Fibroblast of pulmonary artery (primary cell): ENCODE data around the gene IQCH.

Source experiments
- DNase-seq: peaks from one replicate; pipeline ENCODE4 v3.0.0-alpha.2; 2010; ENCODE audit warnings: low read depth
- H3K4me3 ChIP-seq: replicated peaks from 2 replicates; pipeline ENCODE4 v1.5.1; 2011; ENCODE audit warnings: low read depth, mild to moderate bottlenecking, control low read depth, low read length, moderate library complexity
- TF ChIP-seq, protein P1 (sequence below): IDR thresholded peaks from 2 replicates; pipeline ENCODE4 v1.5.1; 2011; ENCODE audit warnings: mild to moderate bottlenecking, control low read depth, low read length, inconsistent platforms; ENCODE audit errors: missing control alignments

Gene IQCH

DNA sequence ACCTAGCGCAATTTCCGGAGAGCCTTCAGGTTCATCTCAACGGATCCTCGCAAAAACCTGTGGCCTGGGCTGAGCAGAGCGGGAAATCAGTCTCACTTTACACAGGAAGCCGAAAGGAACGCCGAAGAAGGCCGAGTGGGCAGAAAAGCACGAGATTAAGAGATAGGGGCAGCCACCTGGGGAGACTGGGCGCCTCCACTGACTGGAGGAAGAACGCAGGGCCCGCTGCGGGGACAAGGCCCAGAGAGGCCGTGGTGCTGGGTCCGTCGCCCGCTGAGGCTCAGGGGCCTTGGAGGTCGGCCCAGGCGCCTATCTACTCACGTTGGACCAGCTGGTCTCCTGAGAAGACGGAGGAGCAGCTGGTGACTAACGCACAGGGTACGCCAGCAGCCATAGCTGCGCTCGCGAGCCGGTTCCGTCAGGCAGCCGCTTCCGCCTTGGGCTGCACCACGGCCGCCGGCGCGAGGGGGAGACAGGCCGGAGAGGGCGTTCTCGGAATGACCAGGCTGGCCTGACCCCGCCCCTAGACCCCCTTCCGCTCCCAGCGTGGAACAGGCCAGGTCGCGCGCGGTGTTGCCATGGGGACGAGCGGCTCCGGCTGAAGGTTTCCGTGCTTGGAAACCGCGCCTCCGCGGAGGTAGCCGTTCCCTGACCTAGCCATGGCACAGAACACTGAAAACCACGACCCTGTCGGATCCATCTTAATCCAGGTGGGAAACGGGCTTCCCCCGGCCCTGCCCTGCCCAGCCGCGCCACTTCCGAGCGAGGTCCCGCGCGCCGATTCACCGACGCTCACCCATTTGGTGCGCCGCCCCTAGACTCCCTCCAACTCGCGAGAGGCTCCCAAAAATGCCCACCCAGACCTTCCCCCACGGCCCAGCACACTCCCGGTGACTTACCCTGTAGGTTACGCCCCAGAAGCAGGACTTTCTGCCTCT is at the start of gene IQCH, which contains the start of gene AAGAB:
TSS of gene IQCH (plus strand) at position 549 of the 938 bp plus-strand sequence. CDS start at position 660, 111 bp downstream.
TSS of gene AAGAB (minus strand) at position 424 of the 938 bp plus-strand sequence. CDS start at position 394, 30 bp downstream.
- peak; percentile 98 for DNase-seq
- TF ChIP-seq, protein P1, sequence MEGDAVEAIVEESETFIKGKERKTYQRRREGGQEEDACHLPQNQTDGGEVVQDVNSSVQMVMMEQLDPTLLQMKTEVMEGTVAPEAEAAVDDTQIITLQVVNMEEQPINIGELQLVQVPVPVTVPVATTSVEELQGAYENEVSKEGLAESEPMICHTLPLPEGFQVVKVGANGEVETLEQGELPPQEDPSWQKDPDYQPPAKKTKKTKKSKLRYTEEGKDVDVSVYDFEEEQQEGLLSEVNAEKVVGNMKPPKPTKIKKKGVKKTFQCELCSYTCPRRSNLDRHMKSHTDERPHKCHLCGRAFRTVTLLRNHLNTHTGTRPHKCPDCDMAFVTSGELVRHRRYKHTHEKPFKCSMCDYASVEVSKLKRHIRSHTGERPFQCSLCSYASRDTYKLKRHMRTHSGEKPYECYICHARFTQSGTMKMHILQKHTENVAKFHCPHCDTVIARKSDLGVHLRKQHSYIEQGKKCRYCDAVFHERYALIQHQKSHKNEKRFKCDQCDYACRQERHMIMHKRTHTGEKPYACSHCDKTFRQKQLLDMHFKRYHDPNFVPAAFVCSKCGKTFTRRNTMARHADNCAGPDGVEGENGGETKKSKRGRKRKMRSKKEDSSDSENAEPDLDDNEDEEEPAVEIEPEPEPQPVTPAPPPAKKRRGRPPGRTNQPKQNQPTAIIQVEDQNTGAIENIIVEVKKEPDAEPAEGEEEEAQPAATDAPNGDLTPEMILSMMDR = no peak
- peak within 1 kb of the TSS; percentile 84 for H3K4me3 ChIP-seq

DNA sequence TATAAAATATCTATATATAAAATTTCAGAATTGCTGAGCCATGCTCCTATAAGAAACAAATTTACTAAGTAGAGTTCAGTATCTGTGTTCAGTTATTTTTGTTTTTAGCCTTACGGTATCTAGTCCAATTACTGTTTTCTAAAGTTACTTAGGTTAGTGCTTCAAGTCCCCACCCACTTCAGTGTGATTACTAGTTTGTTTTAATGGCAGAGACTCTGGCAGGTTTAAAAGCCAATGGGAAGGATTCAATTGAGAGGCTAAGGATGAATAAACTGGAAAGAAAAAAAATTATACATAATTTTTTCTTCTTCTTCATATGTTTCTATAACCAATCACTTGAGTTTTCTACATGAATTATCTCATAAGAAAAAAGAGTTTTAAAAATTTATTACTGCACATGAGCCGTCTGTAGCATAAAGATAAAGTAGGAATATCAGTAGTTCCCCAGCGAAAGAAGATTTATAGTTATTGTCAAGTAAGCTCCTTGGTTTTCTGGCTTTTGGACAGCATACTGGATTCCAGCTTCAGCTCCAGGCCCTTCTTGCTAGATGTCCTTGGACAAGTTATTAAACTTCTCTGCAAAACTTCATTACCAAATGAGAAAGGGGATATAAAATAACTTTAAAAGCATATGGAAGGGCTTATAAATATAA is 46.9 kb upstream of the IQCH start:
- no peak overlapping the region for H3K4me3 ChIP-seq
- TF ChIP-seq, protein P1 = no peak
- DNase-seq = no peak

- TF ChIP-seq, protein P1 = no peak
- DNase-seq = no peak
- H3K4me3 ChIP-seq = no peak overlapping the region
Observed at GRCh38 chr15:67208396-67208795, 46.2 kb upstream of the IQCH start.

GRCh38 chr15:67210555-67211168 is 43.9 kb upstream of the IQCH start:
- no peak overlapping the region for H3K4me3 ChIP-seq
- DNase-seq = no peak
- TF ChIP-seq, protein P1 = no peak

GRCh38 chr15:67212684-67213367 is 41.8 kb upstream of the IQCH start:
- TF ChIP-seq, protein P1 = no peak
- no peak overlapping the region for H3K4me3 ChIP-seq
- DNase-seq = no peak

- TF ChIP-seq, protein P1 = no peak
- no peak for DNase-seq
- no peak overlapping the region for H3K4me3 ChIP-seq
Observed at GRCh38 chr15:67215102-67215501, 39.5 kb upstream of the IQCH start.
